Neural cell (in vitro differentiated cells): ENCODE results near the gene KCTD15. TPM values are rescaled to one million over a fixed set of nuclear protein-coding genes. Genes with fewer than 3 reads are reported as not detected.

ENCODE experiments used
- H2AFZ ChIP-seq: fragments of 200-600, 300-800 bp; sonication (generic), shearing (Covaris generic); 2 replicates; pipeline ENCODE4 v1.6.0; 2014; ENCODE audit warnings: low read depth, mild to moderate bottlenecking, antibody characterized with exemption, low read length, moderate library complexity
- H3F3A ChIP-seq: fragments of 200-600 bp; shearing (Covaris generic); 2 replicates; pipeline ENCODE4 v1.6.1; 2016; ENCODE audit warnings: mild to moderate bottlenecking, moderate library complexity, mixed read lengths, antibody characterized with exemption, low read length; ENCODE audit not compliant: insufficient read depth, poor library complexity, severe bottlenecking
- H3K27ac ChIP-seq: fragments of 200-600, 300-800 bp; sonication (generic), shearing (Covaris generic); 2 replicates; pipeline ENCODE4 v1.5.1; 2014; ENCODE audit warnings: mild to moderate bottlenecking, low read length, moderate library complexity
- H3K27me3 ChIP-seq: fragments of 300-800, 200-600 bp; sonication (generic), shearing (Covaris generic); 2 replicates; pipeline ENCODE4 v1.6.0; 2014; ENCODE audit warnings: mild to moderate bottlenecking, low read depth, low read length, moderate library complexity; ENCODE audit not compliant: insufficient read depth
- H3K36me3 ChIP-seq: fragments of 300-800, 200-600 bp; sonication (generic), shearing (Covaris generic); 2 replicates; pipeline ENCODE4 v1.5.1; 2014; ENCODE audit warnings: mild to moderate bottlenecking, antibody characterized with exemption, low read length, moderate library complexity; ENCODE audit not compliant: insufficient read depth
- H3K4me2 ChIP-seq: fragments of 300-800, 200-600 bp; sonication (generic), shearing (Covaris generic); 2 replicates; pipeline ENCODE4 v1.6.0; 2014; ENCODE audit warnings: mild to moderate bottlenecking, low read length
- H3K4me3 ChIP-seq: fragments of 300-800, 200-600 bp; sonication (generic), shearing (Covaris generic); 2 replicates; pipeline ENCODE4 v1.5.1; 2014; ENCODE audit warnings: mild to moderate bottlenecking, low read length, moderate library complexity
- H3K79me2 ChIP-seq: fragments of 200-600 bp; shearing (Covaris generic); replicated peaks from 2 replicates; pipeline ENCODE4 v1.6.0; 2014; ENCODE audit warnings: mild to moderate bottlenecking, low read length, moderate library complexity; ENCODE audit not compliant: insufficient read depth
- H3K9ac ChIP-seq: fragments of 300-800, 200-600 bp; sonication (generic), shearing (Covaris generic); 2 replicates; pipeline ENCODE4 v1.6.1; 2016; ENCODE audit warnings: mild to moderate bottlenecking, low read length, mixed read lengths
- H3K9me2 ChIP-seq: fragments of 200-600 bp; shearing (Covaris generic); 2 replicates; pipeline ENCODE4 v1.6.1; 2016; ENCODE audit warnings: mild to moderate bottlenecking, low read length, mixed read lengths; ENCODE audit not compliant: insufficient read depth
- H3K9me3 ChIP-seq: fragments of 200-600, 300-800 bp; sonication (generic), shearing (Covaris generic); 2 replicates; pipeline ENCODE4 v1.6.1; 2016; ENCODE audit warnings: mild to moderate bottlenecking, mixed run types, low read length, moderate library complexity, mixed read lengths
- H4K20me1 ChIP-seq: fragments of 200-600 bp; shearing (Covaris generic); 2 replicates; pipeline ENCODE4 v1.6.1; 2016; ENCODE audit warnings: mild to moderate bottlenecking, mixed run types; ENCODE audit not compliant: insufficient read depth
- CTCF ChIP-seq: fragments of 450-650 bp; IDR thresholded peaks from 2 replicates; pipeline ENCODE4 v1.5.1; 2014; ENCODE audit warnings: antibody characterized with exemption, mild to moderate bottlenecking, moderate library complexity; ENCODE audit not compliant: poor library complexity, severe bottlenecking
- EP300 ChIP-seq: fragments of 450-650 bp; conservative IDR thresholded peaks from 2 replicates; pipeline ENCODE4 v1.6.1; 2014; ENCODE audit warnings: antibody characterized with exemption, mild to moderate bottlenecking, moderate library complexity; ENCODE audit not compliant: poor library complexity, severe bottlenecking
- EZH2 ChIP-seq: fragments of 200-600, 300-800 bp; shearing (Covaris generic), sonication (generic); IDR thresholded peaks from 2 replicates; pipeline ENCODE4 v1.6.1; 2014; ENCODE audit warnings: antibody characterized with exemption, low read length, borderline replicate concordance, mild to moderate bottlenecking; ENCODE audit not compliant: insufficient read depth, poor library complexity, severe bottlenecking
- MXI1 ChIP-seq: fragments of 450-650 bp; conservative IDR thresholded peaks from 2 replicates; pipeline ENCODE4 v1.6.1; 2014; ENCODE audit warnings: antibody characterized with exemption, mild to moderate bottlenecking; ENCODE audit not compliant: poor library complexity, severe bottlenecking
- POLR2AphosphoS5 ChIP-seq: IDR thresholded peaks from 2 replicates; pipeline ENCODE4 v1.6.1; 2012
- RAD21 ChIP-seq: fragments of 450-650 bp; conservative IDR thresholded peaks from 2 replicates; pipeline ENCODE4 v1.6.1; 2014; ENCODE audit warnings: antibody characterized with exemption, mild to moderate bottlenecking, moderate library complexity
- REST ChIP-seq: IDR thresholded peaks from 2 replicates; pipeline ENCODE4 v1.6.1; 2012; ENCODE audit warnings: borderline replicate concordance
- SMC3 ChIP-seq: fragments of 450-650 bp; conservative IDR thresholded peaks from 2 replicates; pipeline ENCODE4 v1.6.1; 2014; ENCODE audit warnings: antibody characterized with exemption, mild to moderate bottlenecking, moderate library complexity; ENCODE audit not compliant: poor library complexity
- TAF1 ChIP-seq: IDR thresholded peaks from 2 replicates; pipeline ENCODE4 v1.6.1; 2012; ENCODE audit warnings: low read depth
- polyA plus RNA-seq: library from polyadenylated mRNA; depleted of rRNA; stranded (reverse); fragments of >200 nt; gene quantifications from 2 replicates; pipeline ENCODE4 v1.2.3, GENCODE V29; 2014

The KCTD15 gene
- polyA plus RNA-seq, 1 donor from 2014 or later: 67.9 TPM

- Histone ChIP-seq H3K4me2 (no peak overlapping the region), H3K27ac (no peak overlapping the region), H3F3A (no peaks in the 10 kb centered on the region), H3K79me2 (no peaks in the 10 kb centered on the region), H3K9ac (no peak overlapping the region), H3K9me3 (no peaks in the 10 kb centered on the region), H2AFZ (no peak overlapping the region), H3K36me3 (no peaks in the 10 kb centered on the region), H4K20me1 (no peaks in the 10 kb centered on the region), H3K27me3 (no peaks in the 10 kb centered on the region), H3K9me2 (no peaks in the 10 kb centered on the region), H3K4me3 (no peak overlapping the region)
- TF ChIP-seq TAF1 (no peak), EZH2 (no peak), REST (no peak), CTCF (no peak), RAD21 (no peak), EP300 (no peak), MXI1 (no peak), POLR2AphosphoS5 (no peak), SMC3 (no peak)
Observed at GRCh38 chr19:33861950-33862349, 65.3 kb downstream of the KCTD15 start.

GRCh38 chr19:33862981-33863380, 66.3 kb downstream of the KCTD15 start:
- H3K4me2 ChIP-seq: no peak overlapping the region
- H3F3A ChIP-seq: no peaks in the 10 kb centered on the region
- TF ChIP-seq POLR2AphosphoS5 (no peak), EZH2 (no peak), RAD21 (no peak), TAF1 (no peak), SMC3 (no peak)
- no peaks in the 10 kb centered on the region for H4K20me1 ChIP-seq
- H3K9me3 ChIP-seq: no peaks in the 10 kb centered on the region
- H3K9ac ChIP-seq: no peak overlapping the region
- no peak overlapping the region for H3K27ac ChIP-seq
- no peak overlapping the region for H2AFZ ChIP-seq
- H3K36me3 ChIP-seq: no peaks in the 10 kb centered on the region
- H3K9me2 ChIP-seq: no peaks in the 10 kb centered on the region
- no peaks in the 10 kb centered on the region for H3K79me2 ChIP-seq
- no peak overlapping the region for H3K4me3 ChIP-seq
- no peaks in the 10 kb centered on the region for H3K27me3 ChIP-seq

GRCh38 chr19:33863436-33863835, 66.8 kb downstream of the KCTD15 start:
- H3K36me3 ChIP-seq: no peaks in the 10 kb centered on the region
- H3K4me2 ChIP-seq: no peak overlapping the region
- H3K79me2 ChIP-seq: no peaks in the 10 kb centered on the region
- no peak overlapping the region for H3K9ac ChIP-seq
- no peak for TF ChIP-seq MXI1
- no peak for TF ChIP-seq TAF1
- no peak for TF ChIP-seq POLR2AphosphoS5
- TF ChIP-seq CTCF: no peak
- no peak for TF ChIP-seq SMC3
- TF ChIP-seq EP300: no peak
- no peak for TF ChIP-seq RAD21
- no peak for TF ChIP-seq EZH2
- H3K9me2 ChIP-seq: no peaks in the 10 kb centered on the region
- no peaks in the 10 kb centered on the region for H3K27me3 ChIP-seq
- no peaks in the 10 kb centered on the region for H4K20me1 ChIP-seq
- no peaks in the 10 kb centered on the region for H3K9me3 ChIP-seq
- no peaks in the 10 kb centered on the region for H3F3A ChIP-seq
- H2AFZ ChIP-seq: no peak overlapping the region
- H3K27ac ChIP-seq: no peak overlapping the region
- no peak overlapping the region for H3K4me3 ChIP-seq
